Motor neuron (in vitro differentiated cells): ENCODE measurements around the gene THSD7B. TPM values are rescaled to one million over a fixed set of nuclear protein-coding genes. Genes with fewer than 3 reads are reported as not detected.
A peak's percentile ranks its signal among the peaks of the same experiment; 100 is the strongest.

ENCODE experiments used
- ATAC-seq, 8 experiments: fragments of 200-7000 bp; cut with Tn5 transposase; replicated peaks in 6 of 8; 2 replicates each; pipeline ENCODE4 v1.8.0; 2021; ENCODE audit warnings: mild to moderate bottlenecking in 8 of 8, moderate library complexity in 8 of 8
- H3K27ac ChIP-seq, 2 donors: fragments of 250-450 bp; sonication (Bioruptor Pico); 2 replicates each; pipeline ENCODE4 v1.9.0; 2021; ENCODE audit warnings: antibody characterized with exemption in 2 of 2, mild to moderate bottlenecking in 2 of 2, moderate library complexity in 1 of 2
- H3K4me1 ChIP-seq, 2 donors: fragments of 250-450 bp; sonication (Bioruptor Pico); replicated peaks in 1 of 2; 2 replicates each; pipeline ENCODE4 v1.6.1; 2021; ENCODE audit warnings: antibody characterized with exemption in 2 of 2, mild to moderate bottlenecking in 2 of 2, moderate library complexity in 1 of 2
- H3K4me3 ChIP-seq, 5 donors: fragments of 250-450 bp; sonication (Bioruptor Pico); 2 replicates each; pipeline ENCODE4 v1.9.0; 2021; ENCODE audit warnings: antibody characterized with exemption in 5 of 5, mild to moderate bottlenecking in 5 of 5, moderate library complexity in 4 of 5
- WGBS, 10 experiments: fragments of 450-650 bp; shearing (Covaris generic); methylation state at CpG; one replicate each; pipeline ENCODE4 v1.0.0; 2022; 5-methylcytosine and 5-hydroxymethylcytosine counted together
- in situ Hi-C, 9 experiments: fragments of 400-800 bp; cut with MboI; loops; one replicate each; pipeline ENCODE4 v1.15.0; 2021; ENCODE audit warnings: low sequenced_read_pairs in 9 of 9, low pct_unique_long_range_greater_than_20kb in 2 of 9; ENCODE audit not compliant: unreplicated experiment in 9 of 9
- total RNA-seq, 8 experiments: library from RNA; unstranded; fragments of 300-600 nt; gene quantifications; 2 replicates each; pipeline versions ENCODE4 v1.2.3 to v1.2.4, GENCODE V29; 2022

THSD7B gene
- total RNA-seq, 8 experiments from 2014 or later, result 0.13 to 1.4 (median 0.31) TPM

- H3K27ac ChIP-seq, result no peak overlapping the region
- in situ Hi-C loops, result no loop called here
- ATAC-seq, result peak in 4 of 8 experiments; percentile 14 to 95 (median 54)
- WGBS, 10 experiments, result 0 to 92% (median 69%) methylated on average over 1 to 2 of the region's 2 CpGs
- H3K4me1 ChIP-seq, result peaks cover 5 to 7% of the 10 kb centered on the region in 2 donors
- no peak overlapping the region for H3K4me3 ChIP-seq
Measured at GRCh38 chr2:137454886-137455285, 689.5 kb downstream of the THSD7B start.

- 0 to 80% (median 43%) methylated on average over 1 to 3 of the region's 3 CpGs; no CpG with 5 or more reads in 4 of the 10 experiments for WGBS, 10 experiments
- H3K4me1 ChIP-seq, result no peaks in the 10 kb centered on the region
- H3K4me3 ChIP-seq, result no peak overlapping the region
- in situ Hi-C loops, result no loop called here
- H3K27ac ChIP-seq, result no peak overlapping the region
- ATAC-seq, result peak; percentile 50 to 92 (median 70)
Measured at GRCh38 chr2:137467246-137467862, 702.0 kb downstream of the THSD7B start.

GRCh38 chr2:137493261-137493660, 727.9 kb downstream of the THSD7B start:
- H3K4me1 ChIP-seq, result no peaks in the 10 kb centered on the region
- H3K4me3 ChIP-seq, result no peak overlapping the region
- 11 to 81% (median 40%) methylated on average over 2 to 5 of the region's 5 CpGs; no CpG with 5 or more reads in 1 of the 10 experiments for whole genome bisulfite sequencing, 10 experiments
- H3K27ac ChIP-seq, result no peak overlapping the region
- in situ Hi-C loops, result loop anchor here in 2 of 9 experiments (25.0 kb wide), 1 partner anchor 344 kb away; no protein-coding TSS in a partner anchor
- no peak for ATAC-seq

DNA sequence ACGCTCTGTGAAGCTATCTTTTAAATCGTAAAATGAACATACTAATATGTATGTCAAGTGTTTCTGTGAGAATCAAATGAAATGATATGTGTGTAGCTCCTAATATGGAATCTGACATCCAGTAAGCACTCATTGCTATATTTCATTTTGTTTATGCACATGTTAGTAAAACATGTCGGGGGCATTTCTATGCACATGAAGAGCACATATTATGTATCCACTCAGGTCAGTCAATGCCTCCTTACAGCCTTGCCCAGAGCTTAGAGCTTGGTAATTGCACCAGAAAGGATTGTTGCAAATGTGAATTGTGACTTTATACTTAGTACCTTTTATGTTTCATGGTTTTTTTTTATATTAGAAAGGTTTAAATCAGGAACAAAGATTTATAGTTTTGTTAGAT, 735.3 kb downstream of the THSD7B start:
- in situ Hi-C loops, result no loop called here
- Histone ChIP-seq H3K27ac (no peak overlapping the region), H3K4me3 (no peak overlapping the region), H3K4me1 (no peaks in the 10 kb centered on the region)
- ATAC-seq, result peak in 2 of 8 experiments; percentile 53 to 88
- WGBS, 10 experiments, result 0 to 100% (median 70%) methylated on average over 1 to 3 of the region's 3 CpGs

- 15 to 100% (median 49%) methylated on average over 1 to 2 of the region's 2 CpGs; no CpG with 5 or more reads in 1 of the 10 experiments for WGBS, 10 experiments
Measured at GRCh38 chr2:137507237-137507636, 741.9 kb downstream of the THSD7B start.

DNA sequence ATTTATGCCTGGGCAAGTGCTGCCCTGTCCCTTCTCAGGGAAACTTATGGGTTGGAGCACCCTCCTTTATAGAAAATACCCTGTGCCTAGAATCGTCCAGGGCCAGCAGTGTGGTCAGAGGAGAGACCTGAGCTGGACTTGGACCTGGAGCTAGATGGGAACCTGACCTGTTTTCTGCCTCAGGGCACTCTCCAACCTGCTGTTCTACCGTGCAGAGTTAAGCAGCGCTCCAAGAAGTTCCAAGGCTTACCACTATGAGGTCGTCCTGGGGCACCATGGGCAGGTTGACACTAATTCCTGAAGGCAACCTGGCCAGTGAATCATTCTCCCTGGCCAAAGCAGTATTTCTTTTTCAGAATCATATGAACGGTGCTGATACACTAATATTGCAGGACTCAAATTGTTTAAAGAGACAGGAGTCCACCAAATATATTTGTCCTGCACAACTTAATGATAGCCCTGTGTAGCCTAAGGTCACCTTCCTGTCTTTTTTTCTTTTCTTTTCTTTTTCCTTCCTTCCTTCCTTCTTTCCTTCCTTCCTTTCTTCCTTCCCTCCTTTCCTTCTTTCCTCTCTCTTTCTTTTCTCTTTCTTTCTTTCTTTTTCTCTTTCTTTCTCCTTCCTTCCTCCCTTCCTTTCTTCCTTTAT, 743.5 kb downstream of the THSD7B start:
- H3K4me3 ChIP-seq, result no peak overlapping the region
- in situ Hi-C loops, result no loop called here
- WGBS, 10 experiments, result 0 to 100% (median 40%) methylated on average over 1 to 4 of the region's 5 CpGs; no CpG with 5 or more reads in 1 of the 10 experiments
- H3K27ac ChIP-seq, result no peak overlapping the region
- peaks cover 0 to 10% of the 10 kb centered on the region in 2 donors for H3K4me1 ChIP-seq
- ATAC-seq, result no peak

More at GRCh38 chr2:137507237-137507636, 741.9 kb downstream of the THSD7B start:
- Histone ChIP-seq H3K4me1 (peaks cover 0 to 10% of the 10 kb centered on the region in 2 donors), H3K4me3 (no peak overlapping the region), H3K27ac (no peak overlapping the region)
- ATAC-seq, result peak in 1 of 8 experiments; percentile 30
- in situ Hi-C loops, result no loop called here

DNA sequence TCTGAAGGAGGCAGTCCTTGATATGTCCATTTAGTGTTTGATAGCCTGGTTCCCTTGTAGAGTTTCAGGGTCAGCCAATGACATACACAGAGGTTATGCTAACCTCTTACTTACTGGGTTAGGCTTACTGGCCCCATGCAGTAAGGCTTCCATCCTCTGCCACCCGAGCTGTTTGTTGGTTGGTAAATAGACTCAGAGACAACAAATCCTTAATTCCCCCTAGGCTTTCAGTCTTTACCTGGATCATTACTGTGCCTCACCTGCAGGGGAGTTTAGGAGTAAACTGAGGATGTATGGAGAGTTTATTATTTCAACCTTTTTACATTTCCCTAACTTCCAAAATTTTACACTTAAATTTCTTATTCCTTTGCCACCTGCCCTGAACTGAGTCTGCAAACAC, 746.2 kb downstream of the THSD7B start:
- H3K4me1 ChIP-seq, result peaks cover 0 to 8% of the 10 kb centered on the region in 2 donors
- in situ Hi-C loops, result no loop called here
- no peak overlapping the region for H3K4me3 ChIP-seq
- H3K27ac ChIP-seq, result no peak overlapping the region
- no peak for ATAC-seq
- WGBS, 10 experiments, result 0 to 67% (median 40%) methylated on average over 1 of the region's 1 CpG; no CpG with 5 or more reads in 5 of the 10 experiments

GRCh38 chr2:137521653-137522619, 756.6 kb downstream of the THSD7B start:
- Histone ChIP-seq H3K27ac (no peak overlapping the region), H3K4me3 (no peak overlapping the region), H3K4me1 (peaks cover 28 to 35% of the 10 kb centered on the region in 2 donors)
- 0 to 86% (median 53%) methylated on average over 1 to 2 of the region's 2 CpGs; no CpG with 5 or more reads in 4 of the 10 experiments for WGBS, 10 experiments
- peak in 5 of 8 experiments; percentile 38 to 70 (median 67) for ATAC-seq
- in situ Hi-C loops, result no loop called here

GRCh38 chr2:137522620-137523011, 757.3 kb downstream of the THSD7B start:
- WGBS, 10 experiments, result 0 to 67% (median 14%) methylated on average over 1 of the region's 1 CpG; no CpG with 5 or more reads in 3 of the 10 experiments
- in situ Hi-C loops, result no loop called here
- no peak overlapping the region for H3K27ac ChIP-seq
- no peak overlapping the region for H3K4me3 ChIP-seq
- peak in 5 of 8 experiments; percentile 28 to 60 (median 42) for ATAC-seq
- H3K4me1 ChIP-seq, result peaks cover 28 to 35% of the 10 kb centered on the region in 2 donors

GRCh38 chr2:137523931-137524330, 758.6 kb downstream of the THSD7B start:
- in situ Hi-C loops, result no loop called here
- Histone ChIP-seq H3K4me3 (no peak overlapping the region), H3K4me1 (peaks cover 28 to 35% of the 10 kb centered on the region in 2 donors), H3K27ac (no peak overlapping the region)
- 0 to 100% (median 58%) methylated on average over 1 to 3 of the region's 3 CpGs; no CpG with 5 or more reads in 4 of the 10 experiments for WGBS, 10 experiments
- no peak for ATAC-seq

- 0 to 83% (median 25%) methylated on average over 1 of the region's 1 CpG; no CpG with 5 or more reads in 6 of the 10 experiments for WGBS, 10 experiments
- in situ Hi-C loops, result no loop called here
- peak in 5 of 8 experiments; percentile 30 to 67 (median 49) for ATAC-seq
- H3K4me1 ChIP-seq, result peaks cover 28 to 42% of the 10 kb centered on the region in 2 donors
- no peak overlapping the region for H3K27ac ChIP-seq
- H3K4me3 ChIP-seq, result no peak overlapping the region
Measured at GRCh38 chr2:137525132-137525531, 759.8 kb downstream of the THSD7B start.

GRCh38 chr2:137525641-137526190, 760.4 kb downstream of the THSD7B start:
- Histone ChIP-seq H3K27ac (no peak overlapping the region), H3K4me1 (peaks cover 28 to 46% of the 10 kb centered on the region in 2 donors), H3K4me3 (no peak overlapping the region)
- in situ Hi-C loops, result no loop called here
- ATAC-seq, result peak in 5 of 8 experiments; percentile 33 to 81 (median 62)
- WGBS, 10 experiments, result 0 to 100% (median 71%) methylated on average over 1 to 2 of the region's 2 CpGs; no CpG with 5 or more reads in 2 of the 10 experiments
